Testis (tissue), 2 donors: ENCODE measurements around the gene RABEP2.

Experiments
- CTCF ChIP-seq, 3 experiments: fragments of 450-650 bp in 2 of 3; fragments of 200-600 bp in 1 of 3; sonication (generic) in 1 of 3; IDR thresholded peaks; one replicate each; pipeline ENCODE4 v1.5.1; 2016 to 2019; ENCODE audit warnings: antibody characterized with exemption in 3 of 3, mild to moderate bottlenecking in 2 of 3, moderate library complexity in 1 of 3
- POLR2A ChIP-seq: fragments of 450-650 bp; IDR thresholded peaks from one replicate; pipeline ENCODE4 v1.6.1; 2017; ENCODE audit warnings: antibody characterized with exemption, mild to moderate bottlenecking, moderate library complexity

- no peak for TF ChIP-seq CTCF (IDR thresholded peaks at IDR 0.05)
- no peak for TF ChIP-seq POLR2A
These were observed 19.2 kb downstream of the RABEP2 start for GRCh38 chr16:28905800-28906372.
